T-cell (primary cell): ENCODE results near the gene SUSD1. TPM values are rescaled to one million over a fixed set of nuclear protein-coding genes. Genes with fewer than 3 reads are reported as not detected.
A peak's percentile ranks its signal among the peaks of the same experiment; 100 is the strongest.

Source experiments
- ATAC-seq, 4 experiments: fragments of 200-7000 bp in 3 of 4; fragments of 150-1000 bp in 1 of 4; cut with Tn5 transposase; replicated peaks in 1 of 4; 1 replicate in 3 of 4; 2 replicates in 1 of 4; pipeline ENCODE4 v1.10.0; 2021; ENCODE audit warnings: moderate library complexity in 3 of 4, mild to moderate bottlenecking in 2 of 4, moderate number of reproducible peaks in 1 of 4
- CTCF ChIA-PET, 2 donors: fragments of 300-600 bp; sonication (Branson Sonifier 250); formaldehyde crosslinking; loops; one replicate each; lab custom pipeline; 2022; ENCODE audit warnings: antibody characterized with exemption in 2 of 2; lab: Charles Lee
- POLR2A ChIA-PET, 2 donors: fragments of 300-600 bp; sonication (Branson Sonifier 250); formaldehyde crosslinking; loops; one replicate each; lab custom pipeline; 2022; ENCODE audit warnings: antibody characterized with exemption in 2 of 2; lab: Charles Lee
- DNase-seq, 35 experiments: peaks; one replicate each; pipeline versions ENCODE4 v3.0.0 to v3.0.0-alpha.2; 2013 to 2023
- H3K27ac ChIP-seq: one replicate; pipeline ENCODE4 v1.5.1; 2013; ENCODE audit warnings: low read length
- H3K27me3 ChIP-seq, 2 experiments: replicated peaks in 1 of 2; 1 replicate in 1 of 2; 2 replicates in 1 of 2; pipeline versions ENCODE4 v1.6.1 to v1.7.0; 2013; ENCODE audit warnings: low read length in 1 of 2, mixed read lengths in 1 of 2; ENCODE audit not compliant: control insufficient read depth in 2 of 2, insufficient read depth in 2 of 2; ENCODE audit errors: extremely low read depth in 1 of 2
- H3K36me3 ChIP-seq, 2 donors: 1 replicate in 1 of 2; 2 replicates in 1 of 2; pipeline versions ENCODE4 v1.6.1 to v1.7.0; 2013; ENCODE audit warnings: low read length in 1 of 2; ENCODE audit not compliant: control insufficient read depth in 2 of 2, insufficient read depth in 1 of 2; ENCODE audit errors: extremely low read depth in 1 of 2
- H3K4me1 ChIP-seq, 2 experiments: 1 replicate in 1 of 2; 2 replicates in 1 of 2; pipeline versions ENCODE4 v1.6.1 to v1.7.0; 2013; ENCODE audit warnings: low read length in 2 of 2, mixed read lengths in 1 of 2; ENCODE audit not compliant: insufficient read depth in 2 of 2, control insufficient read depth in 1 of 2; ENCODE audit errors: extremely low read depth in 1 of 2
- H3K4me3 ChIP-seq, 2 donors: 1 replicate in 1 of 2; 2 replicates in 1 of 2; pipeline versions ENCODE4 v1.5.1 to v1.7.0; 2013; ENCODE audit warnings: mild to moderate bottlenecking in 2 of 2, low read length in 1 of 2, moderate library complexity in 1 of 2; ENCODE audit not compliant: control insufficient read depth in 1 of 2; ENCODE audit errors: extremely low read depth in 1 of 2
- H3K9me3 ChIP-seq: 2 replicates; pipeline ENCODE4 v1.7.0; 2013
- H3K27ac Mint-ChIP-seq, 2 donors: one replicate each; pipeline ENCODE4 v1.8.0; 2020 to 2021; ENCODE audit warnings: mild to moderate bottlenecking in 2 of 2, mixed read lengths in 2 of 2
- H3K27me3 Mint-ChIP-seq, 2 donors: one replicate each; pipeline ENCODE4 v1.8.0; 2021 to 2022; ENCODE audit warnings: mixed read lengths in 2 of 2
- H3K36me3 Mint-ChIP-seq: one replicate; pipeline ENCODE4 v1.8.0; 2021; ENCODE audit warnings: mixed read lengths
- H3K4me1 Mint-ChIP-seq, 3 donors: one replicate each; pipeline ENCODE4 v1.8.0; 2020 to 2022; ENCODE audit warnings: mixed read lengths in 3 of 3, mild to moderate bottlenecking in 1 of 3
- H3K4me3 Mint-ChIP-seq, 3 donors: one replicate each; pipeline ENCODE4 v1.8.0; 2020 to 2022; ENCODE audit warnings: mild to moderate bottlenecking in 3 of 3, mixed read lengths in 3 of 3, moderate library complexity in 3 of 3
- H3K9me3 Mint-ChIP-seq, 3 donors: one replicate each; pipeline ENCODE4 v1.8.0; 2020 to 2022; ENCODE audit warnings: mixed read lengths in 3 of 3
- WGBS: methylation state at CpG from one replicate; pipeline ENCODE4 v1.1.5; 2013; ENCODE audit warnings: missing lambda C conversion rate; ENCODE audit not compliant: insufficient coverage; 5-methylcytosine and 5-hydroxymethylcytosine counted together
- total RNA-seq, 35 experiments: library from RNA in 6 of 35; stranded (reverse) in 6 of 35; fragments of 120-200 nt in 1 of 35; gene quantifications; one replicate each; pipeline versions ENCODE4 v1.2.1 to v1.2.4 and lab custom pipeline; 2013 to 2026

Gene SUSD1
- total RNA-seq, 5 donors from 2014 or later (not counting 1 experiment from before 2014, with no cell fraction given) = 5.6 to 17.5 (median 7.9) TPM

- H3K27me3 ChIP-seq = peaks cover 2 to 16% of the 10 kb centered on the region in 2 experiments
- no peaks in the 10 kb centered on the region for H3K9me3 ChIP-seq
- Mint-ChIP-seq H3K4me1 (peaks cover 55 to 72% (median 57%) of the 10 kb centered on the region in 3 donors), H3K27ac (peak overlapping the region; percentile 53 to 60), H3K4me3 (peak overlapping the region in 2 of 3 donors; percentile 50 to 54), H3K36me3 (peaks cover 17% of the 10 kb centered on the region), H3K27me3 (no peaks in the 10 kb centered on the region), H3K9me3 (no peaks in the 10 kb centered on the region)
- POLR2A ChIA-PET = no interaction called here
- no peaks in the 10 kb centered on the region for H3K36me3 ChIP-seq
- peaks cover 36 to 45% of the 10 kb centered on the region in 2 experiments for H3K4me1 ChIP-seq
- ATAC-seq (peak; percentile 95 to 100 (median 98)), DNase-seq (peak; percentile 47 to 86 (median 70))
- WGBS = no CpG with 5 or more reads among the region's 2 CpGs
- H3K27ac ChIP-seq = peak overlapping the region; percentile 47
- CTCF ChIA-PET = interaction anchor here in 1 of 2 donors (0.7 kb wide), 1 partner anchor 238 kb away, joined by 3 read pairs; no protein-coding TSS in a partner anchor
- H3K4me3 ChIP-seq = no peak overlapping the region
Observed at GRCh38 chr9:112037281-112038016, 137.6 kb downstream of the SUSD1 start.

DNA sequence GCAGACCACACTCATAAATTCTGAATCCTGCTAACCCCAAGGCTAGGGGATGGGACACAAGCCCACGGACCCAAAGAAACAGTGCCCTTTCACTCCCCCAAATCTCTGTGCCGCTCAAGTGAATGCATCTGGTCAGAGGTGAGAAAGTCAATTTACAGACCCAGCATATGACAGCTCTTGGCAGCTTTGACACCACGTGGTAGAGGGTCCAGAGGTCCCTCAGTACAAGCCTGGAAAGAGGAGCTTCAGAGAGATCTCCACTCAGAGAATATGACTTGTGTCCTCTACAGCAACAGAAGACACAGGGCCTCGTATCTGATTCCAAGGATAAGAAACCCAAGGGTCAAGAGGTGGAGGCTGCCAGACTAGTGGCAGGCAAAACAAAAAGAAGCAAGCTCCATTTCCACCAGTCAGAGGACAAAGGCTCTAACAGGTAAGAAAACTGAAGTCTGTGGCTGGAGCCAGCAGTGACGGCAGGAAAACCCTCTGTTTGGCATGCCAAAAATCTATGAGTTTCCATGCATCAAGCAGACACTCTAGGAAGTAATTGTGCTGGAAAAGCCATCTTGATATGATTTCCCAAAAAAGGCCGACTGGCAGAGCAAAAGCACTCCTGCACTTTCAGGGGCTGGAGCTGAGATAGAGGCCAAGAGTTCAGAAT is 139.8 kb downstream of the SUSD1 start:
- Histone ChIP-seq H3K4me3 (no peak overlapping the region), H3K36me3 (no peaks in the 10 kb centered on the region), H3K4me1 (peaks cover 39 to 45% of the 10 kb centered on the region in 2 experiments), H3K9me3 (no peaks in the 10 kb centered on the region), H3K27ac (no peak overlapping the region), H3K27me3 (peaks cover 0 to 8% of the 10 kb centered on the region in 2 experiments)
- ATAC-seq = no peak
- DNase-seq = no peak
- CTCF ChIA-PET = interaction anchor here in 1 of 2 donors (0.5 to 0.7 kb wide), 2 partner anchors 50 to 121 kb away, joined by 3 to 4 read pairs; no protein-coding TSS in a partner anchor
- Mint-ChIP-seq H3K27me3 (no peaks in the 10 kb centered on the region), H3K9me3 (no peaks in the 10 kb centered on the region), H3K36me3 (peaks cover 2% of the 10 kb centered on the region), H3K4me3 (peak overlapping the region in 1 of 3 donors; percentile 3), H3K4me1 (peaks cover 62 to 79% (median 63%) of the 10 kb centered on the region in 3 donors), H3K27ac (no peak overlapping the region)
- POLR2A ChIA-PET = interaction anchor here in 1 of 2 donors (0.6 kb wide), 1 partner anchor 177 kb away, joined by 3 read pairs; no protein-coding TSS in a partner anchor
- WGBS = 79% methylated on average over 2 of the region's 6 CpGs

DNA sequence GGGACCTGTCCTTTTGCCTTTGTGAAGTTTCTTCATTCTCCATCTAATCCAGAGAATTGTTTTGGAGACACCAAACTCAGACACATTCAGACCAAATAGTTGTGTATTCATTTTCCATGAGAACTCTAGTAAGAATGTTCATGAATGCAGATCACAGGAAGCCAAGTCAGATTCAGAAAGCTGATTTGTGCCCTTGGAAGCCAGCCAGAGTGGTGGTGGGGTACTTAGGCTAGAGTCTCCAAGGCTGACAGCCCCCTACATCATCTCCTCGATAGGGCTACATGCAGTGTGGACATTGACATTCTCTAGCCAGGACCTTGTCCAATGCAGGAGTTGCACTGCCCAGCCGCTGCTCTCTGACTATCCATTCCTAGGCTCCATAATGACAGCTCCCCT is 140.9 kb downstream of the SUSD1 start:
- ChIA-PET CTCF (no interaction called here), POLR2A (no interaction called here)
- ATAC-seq = no peak
- 71% methylated on average over 2 of the region's 2 CpGs for WGBS
- no peak for DNase-seq
- peaks cover 2% of the 10 kb centered on the region for H3K36me3 Mint-ChIP-seq
- H3K27ac Mint-ChIP-seq = no peak overlapping the region
- no peaks in the 10 kb centered on the region for H3K36me3 ChIP-seq
- peaks cover 65 to 83% (median 67%) of the 10 kb centered on the region in 3 donors for H3K4me1 Mint-ChIP-seq
- no peak overlapping the region for H3K27ac ChIP-seq
- no peak overlapping the region for H3K4me3 ChIP-seq
- H3K27me3 Mint-ChIP-seq = no peaks in the 10 kb centered on the region
- no peaks in the 10 kb centered on the region for H3K9me3 Mint-ChIP-seq
- H3K4me3 Mint-ChIP-seq = no peak overlapping the region
- no peaks in the 10 kb centered on the region for H3K9me3 ChIP-seq
- H3K27me3 ChIP-seq = peaks cover 0 to 4% of the 10 kb centered on the region in 2 experiments
- H3K4me1 ChIP-seq = peaks cover 43 to 47% of the 10 kb centered on the region in 2 experiments

DNA sequence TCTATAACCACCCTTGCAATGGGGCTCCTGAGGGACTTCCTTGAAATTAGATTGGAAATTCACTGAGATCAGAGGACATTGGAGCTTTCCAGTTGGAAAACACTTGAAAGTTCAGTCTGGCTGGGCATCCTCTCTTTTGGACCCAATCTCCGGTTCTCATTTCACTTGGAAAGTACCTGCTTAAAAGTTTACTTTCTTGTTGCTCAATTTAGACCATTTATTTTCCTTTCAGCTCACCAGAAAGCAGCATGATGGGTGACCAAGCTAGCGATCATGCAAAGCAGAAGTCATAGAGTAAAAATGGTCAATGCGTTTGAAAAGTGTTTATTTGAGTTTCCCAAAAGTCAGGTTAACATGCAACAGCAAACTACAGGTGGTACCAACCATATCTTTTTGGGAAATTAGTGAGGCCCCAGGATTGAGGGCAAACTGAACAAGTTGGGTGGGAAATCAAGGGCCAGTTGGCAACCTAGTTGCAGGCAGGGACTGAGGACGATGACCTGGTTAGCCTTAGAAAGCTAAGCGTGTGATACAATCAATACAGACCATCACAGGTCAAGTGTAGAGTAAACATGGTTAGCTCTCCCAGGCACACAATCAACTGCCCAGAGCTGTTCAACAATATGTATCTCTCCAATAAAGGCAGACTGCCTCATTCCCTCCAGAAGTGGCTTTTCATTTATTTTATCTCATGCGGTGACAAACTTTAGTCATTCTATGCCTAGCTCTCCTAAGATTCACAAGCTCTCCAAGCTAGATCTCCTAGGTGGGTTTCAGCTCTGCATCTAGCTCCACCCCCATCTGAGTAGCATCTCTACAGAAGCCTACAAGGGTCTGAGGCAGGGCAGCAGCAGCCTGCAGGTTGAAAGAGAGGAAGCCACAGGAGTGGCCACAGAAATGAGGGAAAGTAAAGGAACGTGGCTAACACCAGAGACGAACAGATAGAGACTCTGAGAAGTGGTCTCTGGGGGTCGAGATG is 141.6 kb downstream of the SUSD1 start:
- no peak for DNase-seq
- no peak overlapping the region for H3K27ac ChIP-seq
- no peak overlapping the region for H3K4me3 Mint-ChIP-seq
- ATAC-seq = no peak
- no peaks in the 10 kb centered on the region for H3K36me3 ChIP-seq
- ChIA-PET CTCF (no interaction called here), POLR2A (no interaction called here)
- H3K4me1 ChIP-seq = peaks cover 39 to 46% of the 10 kb centered on the region in 2 experiments
- H3K4me1 Mint-ChIP-seq = peaks cover 61 to 84% (median 67%) of the 10 kb centered on the region in 3 donors
- H3K36me3 Mint-ChIP-seq = peaks cover 2% of the 10 kb centered on the region
- no peak overlapping the region for H3K27ac Mint-ChIP-seq
- H3K9me3 ChIP-seq = no peaks in the 10 kb centered on the region
- no peaks in the 10 kb centered on the region for H3K27me3 Mint-ChIP-seq
- no peak overlapping the region for H3K4me3 ChIP-seq
- H3K9me3 Mint-ChIP-seq = no peaks in the 10 kb centered on the region
- H3K27me3 ChIP-seq = peaks cover 0 to 4% of the 10 kb centered on the region in 2 experiments
- 90% methylated on average over 3 of the region's 9 CpGs for WGBS

DNA sequence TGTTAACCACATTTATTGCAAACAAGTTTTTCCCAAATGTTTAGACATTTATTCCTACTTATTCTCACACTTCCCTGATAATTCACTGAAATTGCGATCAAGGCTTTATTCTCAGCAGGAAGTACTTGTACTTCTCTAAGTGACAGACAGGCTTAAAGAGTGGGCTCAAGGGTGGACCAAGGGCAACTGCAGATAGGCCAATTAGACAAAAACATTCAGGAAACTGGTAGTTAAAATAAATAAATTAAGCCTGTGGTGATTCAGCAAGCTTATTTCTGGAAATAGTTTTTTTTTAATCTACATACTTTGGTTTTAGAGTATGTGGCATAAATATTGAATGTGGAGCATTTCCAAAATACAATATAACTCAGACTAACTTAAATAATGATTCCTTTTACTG is 142.4 kb downstream of the SUSD1 start:
- Histone ChIP-seq H3K27me3 (peaks cover 0 to 4% of the 10 kb centered on the region in 2 experiments), H3K27ac (no peak overlapping the region), H3K9me3 (no peaks in the 10 kb centered on the region), H3K4me3 (no peak overlapping the region), H3K36me3 (no peaks in the 10 kb centered on the region), H3K4me1 (peaks cover 33 to 41% of the 10 kb centered on the region in 2 experiments)
- ChIA-PET CTCF (no interaction called here), POLR2A (no interaction called here)
- 100% methylated on average over 1 of the region's 1 CpG for WGBS
- no peaks in the 10 kb centered on the region for H3K27me3 Mint-ChIP-seq
- H3K36me3 Mint-ChIP-seq = peaks cover 2% of the 10 kb centered on the region
- ATAC-seq (no peak), DNase-seq (no peak)
- H3K4me1 Mint-ChIP-seq = peaks cover 54 to 82% (median 65%) of the 10 kb centered on the region in 3 donors
- no peak overlapping the region for H3K27ac Mint-ChIP-seq
- no peaks in the 10 kb centered on the region for H3K9me3 Mint-ChIP-seq
- H3K4me3 Mint-ChIP-seq = no peak overlapping the region
